ENCODE measurements around the gene PRSS8. TPM values are rescaled to one million over a fixed set of nuclear protein-coding genes. Genes with fewer than 3 reads are reported as not detected.
"Not testable (repeated sequence)": the region's sequence is repeated elsewhere in the genome, so short reads cannot be mapped to it uniquely, and the experiment has no call there.

The PRSS8 gene
- total and polyA plus RNA-seq, 11 donors, result 0.17 to 0.44 (median 0.30) TPM; not detected in 5

GRCh38 chr16:31145398-31145990 is 10.0 kb upstream of the PRSS8 start:
- ATAC-seq, result no peak
- Histone ChIP-seq H3K27me3 (peaks cover 0 to 15% (median 7%) of the 10 kb centered on the region in 9 donors), H3K4me3 (no peak overlapping the region), H3K36me3 (no peaks in the 10 kb centered on the region), H3K4me1 (peaks cover 3 to 42% (median 15%) of the 10 kb centered on the region in 12 donors), H3K27ac (no peak overlapping the region), H3K9me3 (no peaks in the 10 kb centered on the region)
- TF ChIP-seq POLR2A (IDR thresholded peaks at IDR 0.05), result no peak
- TF ChIP-seq, protein P1, sequence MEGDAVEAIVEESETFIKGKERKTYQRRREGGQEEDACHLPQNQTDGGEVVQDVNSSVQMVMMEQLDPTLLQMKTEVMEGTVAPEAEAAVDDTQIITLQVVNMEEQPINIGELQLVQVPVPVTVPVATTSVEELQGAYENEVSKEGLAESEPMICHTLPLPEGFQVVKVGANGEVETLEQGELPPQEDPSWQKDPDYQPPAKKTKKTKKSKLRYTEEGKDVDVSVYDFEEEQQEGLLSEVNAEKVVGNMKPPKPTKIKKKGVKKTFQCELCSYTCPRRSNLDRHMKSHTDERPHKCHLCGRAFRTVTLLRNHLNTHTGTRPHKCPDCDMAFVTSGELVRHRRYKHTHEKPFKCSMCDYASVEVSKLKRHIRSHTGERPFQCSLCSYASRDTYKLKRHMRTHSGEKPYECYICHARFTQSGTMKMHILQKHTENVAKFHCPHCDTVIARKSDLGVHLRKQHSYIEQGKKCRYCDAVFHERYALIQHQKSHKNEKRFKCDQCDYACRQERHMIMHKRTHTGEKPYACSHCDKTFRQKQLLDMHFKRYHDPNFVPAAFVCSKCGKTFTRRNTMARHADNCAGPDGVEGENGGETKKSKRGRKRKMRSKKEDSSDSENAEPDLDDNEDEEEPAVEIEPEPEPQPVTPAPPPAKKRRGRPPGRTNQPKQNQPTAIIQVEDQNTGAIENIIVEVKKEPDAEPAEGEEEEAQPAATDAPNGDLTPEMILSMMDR (IDR thresholded peaks at IDR 0.05), result no peak
- no peak for DNase-seq
- intact Hi-C loops (cut with DNase I), result loop anchor here in 5 of 10 donors (5.0 to 10.0 kb wide), 3 partner anchors 158 to 299 kb away; partner anchors contain the start of genes HSD3B7 (in 4 of the 5) and ZNF843 (in 1 of the 5)
- 81 to 84% (median 82%) methylated on average over 12 of the region's 12 CpGs for WGBS, 4 donors

DNA sequence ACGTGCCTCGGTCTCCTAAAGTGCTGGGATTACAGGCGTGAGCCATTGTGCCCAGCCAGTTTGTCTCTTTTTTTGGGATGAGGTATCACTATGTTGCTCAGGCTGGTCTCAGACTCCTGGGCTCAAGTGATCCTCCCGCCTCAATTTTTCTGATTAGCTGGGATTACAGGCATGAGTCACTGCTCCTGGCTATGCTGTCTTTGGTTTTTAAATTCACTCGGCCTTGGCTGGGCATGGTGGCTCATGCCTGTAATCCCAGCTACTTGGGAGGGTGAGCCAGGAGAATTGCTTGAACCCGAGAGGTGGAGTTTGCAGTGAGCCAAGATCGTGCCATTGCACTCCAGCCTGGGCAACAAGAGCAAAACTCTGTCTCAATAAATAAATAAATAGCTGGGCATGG is 8.9 kb upstream of the PRSS8 start:
- H3K4me1 ChIP-seq, result peaks cover 3 to 37% (median 15%) of the 10 kb centered on the region in 12 donors
- ATAC-seq, result not testable (repeated sequence)

DNA sequence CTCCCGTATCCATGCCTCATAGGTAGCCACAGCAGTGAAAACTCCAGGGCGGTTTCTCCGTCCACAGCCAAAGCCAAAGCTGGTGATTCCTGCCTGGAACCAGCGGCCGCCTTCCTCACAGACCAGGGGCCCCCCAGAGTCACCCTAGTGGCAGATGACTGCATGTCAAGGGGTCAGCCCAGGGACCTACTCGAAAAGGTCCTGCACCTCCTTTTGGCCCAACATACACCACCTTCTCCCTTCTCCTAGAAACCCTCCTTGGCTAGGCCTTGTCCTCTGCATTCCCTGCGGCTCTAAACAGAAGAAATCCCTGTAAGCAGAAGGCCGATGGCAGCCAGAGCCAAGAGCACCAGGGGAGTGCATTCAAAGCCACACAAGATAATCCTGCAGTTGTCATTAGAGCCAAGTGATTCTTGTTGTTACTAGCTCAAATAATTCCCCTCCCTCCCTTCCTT is 8.2 kb upstream of the PRSS8 start:
- no peak for TF ChIP-seq POLR2A (IDR thresholded peaks at IDR 0.05)
- TF ChIP-seq, protein P1 (IDR thresholded peaks at IDR 0.05), result no peak
- Histone ChIP-seq H3K27ac (no peak overlapping the region), H3K9me3 (no peaks in the 10 kb centered on the region), H3K4me3 (no peak overlapping the region), H3K36me3 (no peaks in the 10 kb centered on the region), H3K27me3 (peaks cover 0 to 15% (median 7%) of the 10 kb centered on the region in 9 donors), H3K4me1 (peaks cover 3 to 39% (median 22%) of the 10 kb centered on the region in 12 donors)
- intact Hi-C loops (cut with DNase I), result loop anchor here (2.0 to 10.0 kb wide), 11 partner anchors 35 to 301 kb away; partner anchors contain the start of genes HSD3B7 (in 6 of the 10), BCKDK (in 4 of the 10), SETD1A (in 1 of the 10) and STX4 (in 1 of the 10)
- ATAC-seq, result no peak
- no peak for DNase-seq
- WGBS, 4 donors, result 84 to 94% (median 89%) methylated on average over 5 to 8 of the region's 8 CpGs

More for the DNA sequence above, 8.9 kb upstream of the PRSS8 start:
- not testable (repeated sequence) for DNase-seq, H3K36me3 ChIP-seq, H3K4me3 ChIP-seq, H3K27ac ChIP-seq, H3K9me3 ChIP-seq
- intact Hi-C loops (cut with DNase I), result loop anchor here in 9 of 10 donors (5.0 to 10.0 kb wide), 7 partner anchors 37 to 300 kb away; partner anchors contain the start of genes HSD3B7 (in 4 of the 9), BCKDK (in 3 of the 9), SETD1A (in 1 of the 9) and STX4 (in 1 of the 9)
- 86 to 91% (median 89%) methylated on average over 7 of the region's 7 CpGs for WGBS, 4 donors
- H3K27me3 ChIP-seq, result peaks cover 0 to 15% (median 7%) of the 10 kb centered on the region in 9 donors

DNA sequence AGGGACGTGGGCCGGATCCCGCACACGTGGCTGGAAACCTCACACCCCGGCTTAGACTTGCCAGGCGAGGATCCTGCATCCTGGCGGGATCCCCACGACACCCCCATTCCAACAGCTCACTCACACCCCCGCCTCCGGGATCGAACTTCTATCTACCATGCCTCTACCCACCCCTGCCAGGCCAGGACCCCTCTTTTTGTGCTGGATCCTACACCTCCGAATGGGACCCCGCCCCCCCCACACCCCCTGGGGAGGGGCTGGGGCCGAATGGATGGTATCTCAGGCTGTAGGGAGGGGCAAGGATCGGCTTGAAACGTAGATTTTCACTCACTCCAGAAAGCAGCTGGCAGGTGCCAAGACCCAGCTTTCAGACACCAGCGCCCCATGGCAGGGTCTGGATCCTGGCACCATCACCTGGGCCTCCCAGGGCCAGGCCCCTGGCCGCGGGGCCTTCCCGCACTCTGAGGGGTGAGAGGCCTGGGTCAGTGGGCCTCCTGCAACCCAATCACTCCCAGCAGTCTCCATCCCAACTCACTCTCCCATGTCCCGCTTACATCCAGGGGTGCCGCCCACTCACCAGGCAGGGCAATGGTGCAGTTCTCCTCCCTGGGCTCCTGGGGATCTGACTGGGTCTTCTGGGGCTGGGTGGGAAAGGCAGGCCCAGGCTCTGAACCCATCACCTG is 7.6 kb upstream of the PRSS8 start:
- DNase-seq (peak in 1 of 5 donors; percentile 21), ATAC-seq (no peak)
- TF ChIP-seq, protein P1 (IDR thresholded peaks at IDR 0.05), result no peak
- no peak for TF ChIP-seq POLR2A (IDR thresholded peaks at IDR 0.05)
- 56 to 73% (median 61%) methylated on average over 14 to 22 of the region's 22 CpGs for WGBS, 4 donors
- H3K27me3 ChIP-seq, result peaks cover 0 to 12% (median 4%) of the 10 kb centered on the region in 9 donors
- intact Hi-C loops (cut with DNase I), result loop anchor here (2.0 to 10.0 kb wide), 11 partner anchors 34 to 302 kb away; partner anchors contain the start of genes HSD3B7 (in 6 of the 10), BCKDK (in 4 of the 10), SETD1A (in 1 of the 10) and STX4 (in 1 of the 10)
- H3K9me3 ChIP-seq, result no peaks in the 10 kb centered on the region
- peak overlapping the region in 10 of 12 donors; percentile 43 to 91 (median 78) for H3K27ac ChIP-seq
- H3K4me1 ChIP-seq, result peaks cover 3 to 41% (median 26%) of the 10 kb centered on the region in 12 donors
- H3K36me3 ChIP-seq, result no peaks in the 10 kb centered on the region
- peak overlapping the region; percentile 18 to 67 (median 55) for H3K4me3 ChIP-seq
